GM15510 (cell line): Measurements from ENCODE around the gene TIAM1.

Source experiments
- POLR2A ChIP-seq: IDR thresholded peaks from 3 replicates; pipeline ENCODE4 v1.6.1; 2011; ENCODE audit warnings: borderline replicate concordance; ENCODE audit not compliant: insufficient read length; ENCODE audit errors: extremely low read depth

TIAM1 gene

DNA sequence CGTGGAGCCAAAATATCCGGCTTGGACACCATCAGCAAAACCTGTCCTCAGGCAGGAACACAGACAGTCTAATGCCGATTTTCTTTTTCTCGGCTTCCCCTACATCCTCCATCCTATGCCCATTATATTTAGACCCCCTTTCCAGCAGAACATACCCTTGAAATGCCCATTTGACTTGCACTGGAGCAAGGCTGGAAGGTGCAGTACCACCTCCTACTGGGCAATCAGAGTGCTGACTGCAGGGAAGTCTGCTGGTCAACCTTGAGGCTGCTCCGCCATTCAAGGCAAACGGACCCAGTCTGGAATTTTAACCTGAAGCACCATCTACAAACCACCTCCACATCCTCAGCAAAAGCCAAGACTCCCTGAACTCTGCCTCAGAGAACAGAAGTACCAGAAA lies 79.5 kb downstream of the TIAM1 start:
- no peak for TF ChIP-seq POLR2A

DNA sequence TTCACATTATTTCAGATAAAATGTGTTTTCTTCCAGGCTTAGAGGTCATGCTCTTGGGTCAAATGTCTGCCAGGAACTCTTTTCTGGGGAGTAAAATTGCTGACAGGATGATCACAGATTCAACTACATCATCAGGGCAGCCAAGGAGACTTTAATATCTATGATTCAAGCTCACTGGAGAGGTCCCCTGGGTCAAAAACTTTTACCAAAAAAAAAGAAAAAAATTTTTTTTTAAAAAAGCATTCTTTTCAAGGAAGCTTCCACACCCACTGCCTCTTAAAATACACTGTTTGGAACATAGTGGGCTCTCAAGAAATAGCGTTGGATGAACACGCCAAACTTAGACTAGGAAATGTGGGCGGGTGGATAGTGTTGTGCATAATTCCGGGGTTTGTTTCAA lies 81.3 kb downstream of the TIAM1 start:
- TF ChIP-seq POLR2A, result no peak

DNA sequence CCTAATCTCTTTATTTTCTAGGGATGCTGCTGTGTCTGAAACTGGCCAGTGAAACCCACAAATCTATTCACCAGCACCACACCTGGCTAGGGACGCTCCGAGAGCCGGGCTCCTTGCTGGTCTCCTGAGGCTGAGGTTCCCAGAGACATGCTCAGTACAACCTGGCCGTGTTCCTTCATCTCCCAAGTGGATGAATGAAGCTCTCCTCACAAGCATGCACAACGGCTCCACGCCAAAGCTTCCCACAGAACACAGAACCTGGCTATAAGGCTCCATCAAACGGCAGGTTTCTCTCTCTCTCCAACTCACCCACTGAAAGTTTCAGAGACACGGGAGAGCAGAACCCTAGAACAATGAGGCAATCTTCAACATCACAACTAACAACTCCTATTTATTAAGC lies 82.3 kb downstream of the TIAM1 start:
- TF ChIP-seq POLR2A, result no peak

DNA sequence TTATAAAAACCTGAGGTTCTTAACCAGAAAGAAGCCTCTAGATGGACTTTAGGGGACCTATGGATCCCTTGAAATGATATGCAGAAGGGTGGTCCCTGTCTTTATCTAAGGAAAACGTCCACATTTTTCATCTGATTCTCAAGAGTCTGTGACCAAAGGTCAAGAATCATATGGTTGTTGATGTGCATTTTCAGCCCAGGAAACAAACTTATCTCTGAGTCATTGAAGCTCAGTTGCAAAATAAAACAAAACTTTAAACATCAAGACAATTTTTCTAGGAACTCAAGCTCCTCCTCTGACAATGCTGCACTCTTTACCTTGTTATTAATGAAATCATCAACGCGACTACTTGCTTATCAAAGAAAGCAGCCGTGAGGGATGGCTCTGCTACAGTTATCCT lies 83.3 kb downstream of the TIAM1 start:
- no peak for TF ChIP-seq POLR2A

DNA sequence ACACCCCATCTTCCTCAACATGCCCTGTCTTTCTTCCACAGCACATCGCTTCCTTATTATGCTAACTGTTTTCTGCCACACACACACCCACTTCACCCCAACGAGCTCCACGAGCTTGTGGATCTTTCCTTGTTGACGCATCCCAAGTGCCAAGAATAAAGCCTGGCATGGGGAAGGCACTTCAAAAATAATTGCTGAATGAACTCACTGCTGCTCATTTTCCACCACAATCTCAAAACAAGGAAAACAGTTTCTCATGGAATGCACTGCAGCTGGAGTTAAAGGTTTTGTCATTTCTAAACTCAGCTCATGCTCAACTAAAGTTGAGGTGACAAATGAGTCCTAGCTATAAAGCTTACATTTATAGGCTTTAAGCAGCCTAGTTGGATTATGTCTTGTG lies 86.0 kb downstream of the TIAM1 start:
- TF ChIP-seq POLR2A, result no peak

DNA sequence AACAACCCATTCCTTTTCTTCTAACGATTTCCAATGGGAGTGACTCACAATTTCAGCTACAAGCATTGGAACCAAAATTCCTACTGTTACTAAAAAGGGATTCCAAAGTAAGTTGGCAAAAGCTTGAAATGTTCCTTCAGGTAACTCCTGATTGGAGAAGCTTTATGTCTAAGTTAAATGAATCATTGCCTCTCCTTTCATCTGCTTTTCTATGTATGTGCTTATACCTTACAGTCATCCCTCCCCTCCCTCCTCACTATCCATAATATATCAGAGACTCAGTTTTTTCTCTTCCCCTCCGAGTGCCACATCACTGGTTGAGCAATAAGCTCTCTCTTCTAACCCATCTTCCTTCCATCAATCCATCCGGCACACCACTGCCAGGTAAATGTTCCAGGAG lies 86.8 kb downstream of the TIAM1 start:
- no peak for TF ChIP-seq POLR2A

DNA sequence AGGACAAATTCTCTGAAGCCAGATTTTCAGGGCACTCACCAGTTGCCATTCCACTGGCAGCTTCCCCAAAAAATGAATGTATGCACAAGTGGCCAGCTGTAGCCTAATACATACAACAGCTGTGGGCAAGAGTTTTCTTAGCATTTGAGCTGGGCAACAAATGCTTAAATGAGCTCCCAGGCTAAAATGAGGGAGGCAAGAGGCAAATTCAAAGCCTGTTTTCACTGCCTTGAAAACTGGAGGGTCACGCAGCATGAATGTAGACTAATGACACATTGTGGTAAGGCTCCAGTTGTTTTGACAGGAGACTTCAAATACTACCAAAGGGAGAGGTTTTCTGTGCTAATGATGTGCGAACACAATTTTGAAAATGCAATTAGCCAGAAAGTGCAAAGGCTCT lies 88.2 kb downstream of the TIAM1 start:
- TF ChIP-seq POLR2A, result no peak

DNA sequence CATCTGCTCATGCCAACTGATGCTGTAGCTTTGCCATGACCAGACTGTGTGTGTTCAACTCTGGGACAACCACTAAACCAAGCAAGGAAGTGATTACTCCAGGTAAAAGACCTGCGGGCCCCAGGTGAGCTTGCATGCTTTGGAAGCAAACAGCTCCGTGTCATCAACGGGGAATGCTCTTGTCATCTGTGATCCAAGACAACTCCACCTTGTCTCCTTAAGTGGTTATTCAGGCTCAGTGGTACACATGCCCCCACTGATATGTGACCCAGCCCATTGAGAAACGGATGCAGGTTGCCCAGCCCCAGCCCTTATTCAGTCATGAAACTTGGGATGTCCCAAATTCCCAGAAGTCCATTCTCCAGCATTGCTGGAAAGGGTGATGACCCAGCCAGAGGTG lies 89.0 kb downstream of the TIAM1 start:
- TF ChIP-seq POLR2A, result no peak

DNA sequence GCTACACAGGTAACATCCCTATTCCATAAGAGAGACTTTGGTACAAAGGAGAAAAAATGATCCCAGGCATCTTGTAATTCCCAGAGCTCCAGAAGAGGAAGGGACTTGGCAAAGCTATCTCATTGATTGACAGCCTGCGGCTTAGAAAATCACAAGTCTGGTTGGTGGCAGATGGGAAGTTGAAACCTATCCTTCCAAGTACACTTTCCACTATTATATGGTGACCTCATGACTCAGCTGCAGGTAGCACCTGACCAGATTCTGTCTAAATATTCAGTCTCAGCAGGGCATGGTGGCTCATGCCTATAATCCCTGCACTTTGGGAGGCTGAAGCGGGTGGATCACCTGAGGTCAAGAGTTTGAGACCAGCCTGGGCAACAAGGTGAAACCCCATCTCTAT lies 89.9 kb downstream of the TIAM1 start:
- TF ChIP-seq POLR2A, result no peak

DNA sequence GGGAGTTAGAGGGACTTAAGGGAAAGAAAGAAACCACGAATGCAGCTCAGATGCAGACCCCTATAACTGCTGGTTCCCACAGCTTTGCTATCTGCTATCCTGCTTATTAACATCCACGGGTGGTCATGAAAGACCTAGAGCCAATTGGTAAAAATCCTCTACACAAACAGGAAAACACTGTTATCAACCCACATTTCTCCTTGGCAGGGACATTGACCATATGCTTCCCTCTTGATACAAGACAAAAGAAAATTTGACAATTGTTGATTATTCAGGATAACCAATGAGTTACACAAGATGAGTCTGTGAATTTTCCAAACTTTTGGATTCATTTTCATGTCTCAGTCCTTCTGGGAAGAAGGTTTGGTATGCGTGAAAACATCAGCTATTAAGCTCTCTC lies 90.4 kb downstream of the TIAM1 start:
- TF ChIP-seq POLR2A, result no peak

DNA sequence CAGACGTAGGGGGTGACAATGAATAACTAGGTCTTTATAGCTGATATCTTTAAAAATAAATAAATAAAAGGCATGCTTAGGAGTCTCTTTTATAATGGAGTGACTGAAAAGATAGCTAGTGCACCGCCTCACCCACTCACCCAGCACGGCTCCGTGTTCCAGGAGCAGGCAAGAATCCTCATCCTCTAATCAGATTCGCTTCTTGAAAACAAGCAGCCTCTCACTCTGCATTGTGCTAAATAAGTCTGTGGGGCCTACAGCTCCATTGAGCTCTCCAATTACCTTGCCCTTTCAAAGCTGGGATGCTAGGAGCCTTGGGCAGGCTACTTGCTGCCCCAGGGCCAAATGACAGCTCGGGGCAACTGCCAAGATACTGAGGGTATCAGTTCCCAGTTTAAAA lies 91.5 kb downstream of the TIAM1 start:
- no peak for TF ChIP-seq POLR2A

DNA sequence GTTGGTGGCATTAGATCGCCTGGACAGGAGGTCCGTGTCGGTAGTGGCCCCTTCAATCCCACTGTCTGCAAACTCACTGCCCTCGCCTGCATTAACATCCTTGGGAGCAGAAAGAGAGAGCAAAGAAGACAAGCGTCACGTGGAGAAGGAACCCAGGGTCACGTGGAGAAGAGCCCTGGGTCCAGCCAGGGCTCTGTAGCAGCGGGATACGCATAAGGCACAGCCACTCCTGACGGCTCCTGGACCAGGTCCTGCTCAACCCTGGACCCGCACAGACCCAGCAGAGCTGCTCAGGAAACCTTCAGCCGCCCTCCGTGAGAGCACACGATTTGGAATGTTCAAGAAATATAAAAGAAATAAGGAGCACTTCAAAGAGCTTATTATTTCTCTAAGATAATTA lies 92.0 kb downstream of the TIAM1 start:
- no peak for TF ChIP-seq POLR2A

DNA sequence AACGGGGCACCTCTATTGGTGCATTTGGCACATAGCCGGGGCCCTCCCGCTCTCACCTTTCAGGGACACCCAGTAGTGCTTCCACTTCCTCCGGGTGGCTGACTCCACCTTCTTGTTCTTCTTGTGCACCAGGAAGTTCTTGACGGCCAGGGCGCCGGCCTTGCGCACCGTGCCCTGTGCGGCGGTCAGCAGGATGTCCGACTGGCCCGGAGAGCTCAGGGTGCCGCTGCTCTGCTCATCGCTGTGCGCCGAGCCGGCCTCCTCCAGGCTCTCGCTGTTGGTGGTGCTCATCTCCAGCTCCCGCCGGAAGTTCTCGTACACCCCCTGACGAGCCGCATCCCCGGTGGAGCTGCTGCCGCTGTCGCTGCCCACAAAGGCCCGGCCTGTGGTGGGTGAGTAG lies 92.4 kb downstream of the TIAM1 start:
- TF ChIP-seq POLR2A, result no peak

DNA sequence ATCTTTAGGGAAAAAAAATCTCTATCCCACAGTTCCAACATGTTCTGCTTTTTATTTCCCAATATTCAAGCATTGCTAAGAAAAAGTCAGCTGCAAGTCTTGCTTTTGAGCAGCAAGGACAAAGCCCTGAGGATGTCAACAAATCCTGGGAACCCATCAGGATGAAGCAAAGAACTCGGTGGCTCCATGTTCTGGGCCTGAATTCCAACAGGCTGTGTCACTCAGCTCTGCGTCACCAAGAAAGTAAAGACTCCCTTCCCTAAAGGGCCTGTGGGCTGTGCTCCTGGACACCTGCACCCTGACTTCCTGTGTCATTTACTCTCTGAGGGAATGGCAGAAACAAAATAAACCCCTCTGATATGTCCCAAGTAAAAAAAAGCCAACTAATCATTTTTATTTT lies 95.5 kb downstream of the TIAM1 start:
- no peak for TF ChIP-seq POLR2A

DNA sequence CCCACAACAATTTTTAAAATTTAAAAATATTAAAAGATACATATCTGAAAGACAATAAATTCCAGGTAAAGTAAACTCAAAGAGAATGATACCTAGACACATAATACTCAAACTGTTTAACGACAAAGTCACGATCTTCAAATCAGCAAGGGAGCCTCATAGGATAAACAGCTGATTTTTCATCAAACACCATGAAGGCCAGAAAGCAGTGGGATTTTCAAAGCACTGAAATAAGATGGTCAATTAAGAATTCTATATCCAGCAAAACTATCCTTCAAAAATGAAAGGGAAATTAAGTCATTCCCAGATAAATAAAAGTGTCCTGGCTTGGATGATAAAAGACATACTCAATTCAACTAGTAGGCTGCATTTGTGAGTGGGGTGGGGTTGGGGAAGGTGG lies 100.5 kb downstream of the TIAM1 start:
- no peak for TF ChIP-seq POLR2A

DNA sequence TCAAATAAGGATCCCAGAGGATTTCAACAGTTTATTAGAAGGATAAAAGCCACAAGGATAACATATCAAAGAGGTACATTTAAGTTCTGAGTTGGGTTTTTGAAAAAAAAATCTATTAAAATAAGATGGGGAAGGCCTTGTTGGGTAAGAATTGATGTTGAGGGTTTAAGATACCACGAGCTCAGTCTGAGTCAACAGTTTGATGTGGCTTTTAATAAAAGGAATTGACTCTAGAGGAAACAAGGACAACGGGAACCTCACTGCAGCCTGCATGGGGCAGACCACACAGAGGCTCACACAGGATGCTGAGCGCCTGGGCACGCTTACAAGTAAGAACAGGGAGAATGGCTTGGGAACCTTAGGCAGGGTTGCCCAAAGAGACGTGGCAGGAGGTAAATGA lies 107.5 kb downstream of the TIAM1 start:
- TF ChIP-seq POLR2A, result no peak

DNA sequence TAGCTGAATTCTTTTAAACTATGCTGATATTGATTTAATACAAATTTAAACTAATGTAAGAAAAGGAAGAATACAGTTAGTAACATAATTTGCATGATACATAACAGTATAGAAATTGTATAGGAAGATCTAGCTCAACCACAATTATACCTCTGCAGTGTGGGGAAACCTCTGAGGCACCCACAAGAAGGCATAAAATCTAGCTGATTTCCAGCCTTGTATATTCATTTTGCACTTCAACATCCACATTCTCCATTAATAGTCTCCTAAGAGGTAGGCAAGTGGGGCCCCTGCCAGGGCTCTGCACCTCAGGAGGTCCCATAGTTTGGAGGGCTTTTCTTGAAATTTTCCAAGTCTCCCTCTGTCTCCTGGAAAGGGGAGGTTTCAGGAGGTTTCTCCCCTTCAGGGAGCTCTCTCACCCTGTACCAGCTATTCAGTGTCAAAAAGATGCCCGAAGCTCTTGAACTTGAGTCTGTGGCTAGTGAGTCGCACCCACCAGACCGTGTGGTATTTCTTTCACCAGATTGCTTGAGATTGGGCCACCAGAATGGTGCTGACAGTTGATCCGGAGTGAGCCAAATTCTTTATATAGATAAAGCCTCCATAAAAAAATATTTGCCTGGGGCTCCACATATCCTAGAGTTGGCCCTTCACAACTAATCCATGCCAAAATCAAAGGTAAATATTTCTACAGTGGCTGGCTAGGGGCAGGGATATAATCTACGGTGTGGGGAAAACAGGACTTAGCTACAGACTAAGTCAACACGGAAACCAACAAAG lies 108.2 kb downstream of the TIAM1 start:
- TF ChIP-seq POLR2A, result no peak

DNA sequence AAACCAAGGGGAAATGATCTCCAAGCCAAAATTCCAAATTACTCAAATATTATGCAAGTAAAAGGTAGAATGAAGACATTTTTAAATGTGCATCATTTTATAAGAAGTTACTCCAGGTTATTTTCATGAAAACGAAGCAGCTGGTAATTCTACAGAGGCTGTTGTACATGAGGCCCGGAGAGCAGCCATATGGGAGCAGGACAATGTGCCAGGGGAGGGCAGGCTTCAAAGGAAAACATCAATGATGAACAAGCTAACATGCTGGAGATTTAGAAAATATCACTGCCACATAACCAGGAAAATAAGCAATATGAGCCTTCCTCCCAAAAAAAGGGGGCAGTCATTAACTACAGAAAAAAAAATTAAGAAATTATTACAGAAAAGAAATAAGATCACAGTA lies 109.1 kb downstream of the TIAM1 start:
- no peak for TF ChIP-seq POLR2A

DNA sequence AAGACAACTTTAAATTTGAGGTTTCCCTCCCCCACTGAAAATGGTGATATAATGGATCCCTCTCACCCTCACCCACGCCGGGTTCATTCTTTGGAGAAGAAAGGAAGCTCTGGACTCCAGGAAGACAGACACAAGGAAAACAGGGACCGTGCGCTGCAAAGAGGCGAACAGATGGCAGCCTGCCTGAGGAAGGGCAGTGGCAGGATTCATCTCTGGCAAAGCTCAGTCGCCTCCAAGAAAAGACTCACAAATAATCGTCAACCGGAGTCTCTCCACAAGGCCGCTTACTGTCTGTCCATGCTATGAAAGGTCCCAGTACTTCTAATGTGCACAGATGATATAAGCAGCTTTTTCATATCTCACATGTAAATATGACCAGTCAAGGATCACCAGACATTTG lies 110.3 kb downstream of the TIAM1 start:
- TF ChIP-seq POLR2A, result no peak
